HFF-Myc (cell line): ENCODE measurements around the gene BARD1.

Experiments
- DNase-seq: peaks from one replicate; pipeline ENCODE4 v3.0.0-alpha.2; 2011; ENCODE audit warnings: low read depth; ENCODE audit errors: extremely low read depth
- H3K4me3 ChIP-seq: replicated peaks from 2 replicates; pipeline ENCODE4 v1.5.1; 2011; ENCODE audit warnings: low read depth, mild to moderate bottlenecking, control low read depth, low read length
- TF ChIP-seq, protein P1 (sequence below): IDR thresholded peaks from 2 replicates; pipeline ENCODE4 v1.5.1; 2012; ENCODE audit warnings: mild to moderate bottlenecking, low read depth, low read length, control low read depth; ENCODE audit errors: missing control alignments

Gene BARD1

DNA sequence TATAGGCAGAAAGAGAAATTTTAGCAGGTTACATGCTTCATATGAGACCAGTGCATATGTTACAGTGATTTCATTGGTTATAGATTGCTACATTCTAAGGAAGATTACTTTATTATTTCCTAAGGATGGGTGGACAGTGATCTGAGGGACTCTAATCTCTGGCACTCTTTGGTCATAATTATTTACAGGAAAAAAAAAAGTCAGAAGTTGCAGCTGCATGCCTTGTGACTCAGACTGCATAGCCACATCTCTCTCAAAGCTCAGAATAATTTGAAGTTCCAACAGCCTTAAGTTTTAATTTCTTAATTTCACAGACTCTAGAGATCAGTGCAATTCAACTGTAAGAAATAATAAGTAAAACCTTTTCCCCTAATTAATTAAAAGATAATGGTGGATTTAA, 27.1 kb upstream of the BARD1 start:
- TF ChIP-seq, protein P1, sequence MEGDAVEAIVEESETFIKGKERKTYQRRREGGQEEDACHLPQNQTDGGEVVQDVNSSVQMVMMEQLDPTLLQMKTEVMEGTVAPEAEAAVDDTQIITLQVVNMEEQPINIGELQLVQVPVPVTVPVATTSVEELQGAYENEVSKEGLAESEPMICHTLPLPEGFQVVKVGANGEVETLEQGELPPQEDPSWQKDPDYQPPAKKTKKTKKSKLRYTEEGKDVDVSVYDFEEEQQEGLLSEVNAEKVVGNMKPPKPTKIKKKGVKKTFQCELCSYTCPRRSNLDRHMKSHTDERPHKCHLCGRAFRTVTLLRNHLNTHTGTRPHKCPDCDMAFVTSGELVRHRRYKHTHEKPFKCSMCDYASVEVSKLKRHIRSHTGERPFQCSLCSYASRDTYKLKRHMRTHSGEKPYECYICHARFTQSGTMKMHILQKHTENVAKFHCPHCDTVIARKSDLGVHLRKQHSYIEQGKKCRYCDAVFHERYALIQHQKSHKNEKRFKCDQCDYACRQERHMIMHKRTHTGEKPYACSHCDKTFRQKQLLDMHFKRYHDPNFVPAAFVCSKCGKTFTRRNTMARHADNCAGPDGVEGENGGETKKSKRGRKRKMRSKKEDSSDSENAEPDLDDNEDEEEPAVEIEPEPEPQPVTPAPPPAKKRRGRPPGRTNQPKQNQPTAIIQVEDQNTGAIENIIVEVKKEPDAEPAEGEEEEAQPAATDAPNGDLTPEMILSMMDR, result no peak
- DNase-seq, result no peak
- H3K4me3 ChIP-seq, result no peak overlapping the region

DNA sequence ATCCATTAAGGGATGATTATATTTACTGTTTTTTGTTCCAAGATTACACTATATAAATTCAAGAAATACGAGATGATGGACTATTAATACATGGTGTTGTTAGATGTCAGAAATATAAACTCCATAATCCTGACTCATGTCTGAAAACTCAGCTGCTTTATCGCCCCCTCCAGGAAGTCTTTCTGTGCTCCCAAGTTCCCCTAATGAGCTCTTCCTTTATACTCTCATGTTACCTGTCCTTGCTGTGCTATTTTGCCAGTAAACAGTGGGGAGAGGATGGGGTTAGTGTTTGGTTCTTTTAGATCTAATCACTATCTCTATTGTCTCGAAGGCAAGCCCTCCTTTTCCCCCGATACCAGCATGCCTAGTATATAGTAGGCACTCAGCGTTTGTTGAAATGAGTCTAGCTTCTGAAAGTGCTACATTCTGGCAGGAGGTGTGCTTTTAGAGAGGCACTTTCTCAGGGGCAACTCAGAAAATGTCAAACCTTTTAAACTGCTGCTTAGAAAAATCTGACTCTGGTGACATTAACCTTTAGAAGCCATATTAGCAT, 21.4 kb upstream of the BARD1 start:
- H3K4me3 ChIP-seq, result no peak overlapping the region
- TF ChIP-seq, protein P1, result peak; percentile 40
- DNase-seq, result no peak

DNA sequence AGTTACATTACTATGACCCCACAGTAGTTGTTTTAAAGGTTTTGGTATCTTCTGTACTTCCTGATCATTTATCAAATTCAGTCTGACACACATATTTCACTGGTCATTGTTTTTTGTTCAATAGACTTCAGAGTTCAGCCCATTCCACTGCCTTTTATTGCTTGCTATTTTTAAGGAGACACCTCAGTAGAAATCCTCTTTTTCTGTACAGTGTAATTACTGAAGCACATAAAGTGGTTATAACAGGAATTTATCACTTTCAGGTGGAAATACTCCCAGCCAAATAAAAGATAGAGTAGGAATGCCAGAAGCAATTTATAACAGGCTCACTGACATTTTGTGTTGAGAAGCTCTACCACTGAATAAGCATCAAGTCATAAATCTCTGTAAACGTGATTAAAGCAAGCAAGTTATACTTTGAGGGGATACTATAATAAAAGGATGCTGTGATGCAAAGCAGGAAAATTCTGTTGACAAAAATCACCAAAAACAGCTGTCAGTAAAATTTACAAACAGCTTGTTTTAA, 6.6 kb upstream of the BARD1 start:
- no peak for DNase-seq

DNA sequence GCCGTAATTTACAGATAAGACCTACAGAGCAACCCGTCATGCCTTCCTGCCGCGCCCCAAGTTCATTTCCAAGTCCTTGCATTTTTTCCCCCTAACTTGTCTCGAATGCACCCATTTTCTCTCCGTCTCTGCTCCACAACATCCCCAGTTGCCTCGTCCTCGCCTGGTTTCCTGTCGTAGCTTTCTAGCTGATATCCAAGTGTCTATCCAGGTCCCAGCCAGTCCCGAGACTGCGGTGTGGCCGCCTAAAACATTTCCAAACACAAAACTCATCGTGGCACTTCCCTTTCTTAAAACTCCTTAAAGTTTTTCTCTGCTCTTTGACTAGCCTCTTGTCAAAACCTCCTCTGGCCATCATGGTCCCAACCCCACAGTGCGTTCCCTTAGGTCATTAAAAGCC, 1.2 kb upstream of the BARD1 start:
- DNase-seq, result no peak
- peak overlapping the region; percentile 47 for H3K4me3 ChIP-seq
- TF ChIP-seq, protein P1, result no peak

More for the DNA sequence above, 6.6 kb upstream of the BARD1 start:
- no peak overlapping the region for H3K4me3 ChIP-seq
- TF ChIP-seq, protein P1, result no peak

DNA sequence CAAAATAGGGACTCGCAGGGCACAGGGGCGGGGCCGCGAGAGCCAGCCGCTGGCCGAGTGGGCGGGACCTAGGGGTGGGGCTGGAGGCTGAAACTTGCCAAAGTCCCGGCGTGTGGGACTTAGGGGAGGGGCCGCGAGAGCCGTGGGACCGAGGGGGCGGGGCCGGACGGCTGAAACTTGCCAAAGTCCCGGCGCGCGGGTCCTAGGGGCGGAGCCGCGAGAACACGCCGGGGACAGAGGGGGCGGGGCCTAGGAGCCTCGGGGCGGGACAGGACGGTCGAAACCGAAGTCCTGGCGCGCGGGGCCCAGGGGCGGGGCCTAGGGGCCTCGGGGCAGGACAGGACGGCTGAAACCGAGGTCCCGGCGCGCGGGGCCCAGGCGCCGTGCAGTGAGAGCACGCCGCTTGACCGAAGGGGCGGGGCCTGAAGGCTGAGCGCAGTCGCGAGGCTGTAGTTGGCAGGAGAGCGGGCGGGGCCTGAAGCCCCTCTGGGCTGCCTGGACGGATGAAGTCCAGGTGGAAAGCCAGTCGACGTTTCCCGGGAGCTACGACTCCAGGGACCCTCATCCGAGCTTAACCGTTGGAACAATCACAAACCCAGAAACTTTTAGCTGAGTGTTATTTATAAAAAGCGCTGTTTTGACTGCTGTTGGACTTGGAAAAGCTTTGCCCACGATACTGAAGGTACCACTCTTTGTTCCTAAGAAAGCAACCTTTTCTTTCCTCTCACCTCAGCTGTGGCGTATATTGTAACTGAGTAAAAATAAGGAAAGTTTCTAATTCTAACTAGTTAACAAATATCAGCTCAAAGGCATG, 475 bp upstream of the BARD1 start:
- H3K4me3 ChIP-seq, result peak overlapping the region; percentile 71
- peak; percentile 90 for DNase-seq
- TF ChIP-seq, protein P1, result no peak

DNA sequence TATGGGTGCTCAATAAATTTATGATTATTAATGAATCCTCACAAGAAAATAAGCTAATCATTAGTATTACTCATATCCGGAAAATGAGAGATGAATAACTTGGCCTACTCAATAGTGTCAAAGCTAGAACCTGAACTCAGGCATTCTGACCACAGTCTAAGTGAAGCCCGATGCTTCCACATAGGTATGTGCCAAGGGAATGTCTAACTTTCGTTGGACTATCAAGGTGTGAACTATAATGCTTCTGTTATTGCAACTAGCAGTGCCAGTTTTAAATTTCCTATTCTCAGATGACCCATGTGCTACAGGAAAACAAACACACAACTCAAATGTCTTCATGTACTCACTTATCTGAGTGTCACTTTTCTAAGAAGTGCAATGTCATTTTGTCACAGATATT, 1.8 kb downstream of the BARD1 start:
- peak overlapping the region; percentile 71 for H3K4me3 ChIP-seq
- TF ChIP-seq, protein P1, result no peak
- DNase-seq, result no peak
